Measurements from ENCODE around the gene ZBTB38. TPM values are rescaled to one million over a fixed set of nuclear protein-coding genes. Genes with fewer than 3 reads are reported as not detected.
A peak's percentile ranks its signal among the peaks of the same experiment; 100 is the strongest.

ZBTB38 gene
- polyA plus RNA-seq, 1 donor from 2014 or later = 18.7 TPM

- Histone ChIP-seq H3K27me3 (ENCODE audit: insufficient read depth, low read depth, low read length) (no peaks in the 10 kb centered on the region), H3K4me2 (ENCODE audit: low read length) (no peak overlapping the region), H4K20me1 (ENCODE audit: insufficient read depth) (no peaks in the 10 kb centered on the region), H3K79me2 (replicated peaks; ENCODE audit: insufficient read depth, low read length) (no peaks in the 10 kb centered on the region), H2AFZ (ENCODE audit: low read depth, low read length) (no peak overlapping the region), H3K27ac (ENCODE audit: low read length) (no peak overlapping the region), H3K9me3 (ENCODE audit: low read length) (peaks cover 10% of the 10 kb centered on the region), H3F3A (ENCODE audit: insufficient read depth, low read length, poor library complexity, severe bottlenecking) (no peaks in the 10 kb centered on the region), H3K9me2 (ENCODE audit: insufficient read depth, low read length) (no peaks in the 10 kb centered on the region), H3K9ac (ENCODE audit: low read length) (peak overlapping the region; percentile 58), H3K36me3 (ENCODE audit: insufficient read depth, low read length) (peaks cover 9% of the 10 kb centered on the region), H3K4me3 (ENCODE audit: low read length) (peak overlapping the region; percentile 67)
- TF ChIP-seq REST (IDR thresholded peaks at IDR 0.05; ENCODE audit: borderline replicate concordance) (no peak), SMC3 (conservative IDR thresholded peaks at IDR 0.05; ENCODE audit: poor library complexity) (no peak), RAD21 (conservative IDR thresholded peaks at IDR 0.05) (no peak), POLR2AphosphoS5 (IDR thresholded peaks at IDR 0.05) (no peak), TAF1 (IDR thresholded peaks at IDR 0.05; ENCODE audit: low read depth) (no peak), EP300 (conservative IDR thresholded peaks at IDR 0.05; ENCODE audit: poor library complexity, severe bottlenecking) (no peak), CTCF (IDR thresholded peaks at IDR 0.05; ENCODE audit: poor library complexity, severe bottlenecking) (no peak), EZH2 (IDR thresholded peaks at IDR 0.05; ENCODE audit: borderline replicate concordance, insufficient read depth, low read length, poor library complexity, severe bottlenecking) (no peak), MXI1 (conservative IDR thresholded peaks at IDR 0.05; ENCODE audit: poor library complexity, severe bottlenecking) (no peak)
These were observed 33.5 kb downstream of the ZBTB38 start for GRCh38 chr3:141401573-141402475.

- no peaks in the 10 kb centered on the region for H3K79me2 ChIP-seq (replicated peaks; ENCODE audit: insufficient read depth, low read length)
- H3K27me3 ChIP-seq (ENCODE audit: insufficient read depth, low read depth, low read length) = no peaks in the 10 kb centered on the region
- H3K4me3 ChIP-seq (ENCODE audit: low read length) = peak overlapping the region; percentile 67
- no peaks in the 10 kb centered on the region for H4K20me1 ChIP-seq (ENCODE audit: insufficient read depth)
- H3K9me3 ChIP-seq (ENCODE audit: low read length) = peaks cover 2% of the 10 kb centered on the region
- H3K36me3 ChIP-seq (ENCODE audit: insufficient read depth, low read length) = peaks cover 3% of the 10 kb centered on the region
- peak overlapping the region; percentile 58 for H3K9ac ChIP-seq (ENCODE audit: low read length)
- H2AFZ ChIP-seq (ENCODE audit: low read depth, low read length) = no peak overlapping the region
- no peak overlapping the region for H3K4me2 ChIP-seq (ENCODE audit: low read length)
- no peaks in the 10 kb centered on the region for H3K9me2 ChIP-seq (ENCODE audit: insufficient read depth, low read length)
- TF ChIP-seq EP300 (conservative IDR thresholded peaks at IDR 0.05; ENCODE audit: poor library complexity, severe bottlenecking) (no peak), CTCF (IDR thresholded peaks at IDR 0.05; ENCODE audit: poor library complexity, severe bottlenecking) (no peak), TAF1 (IDR thresholded peaks at IDR 0.05; ENCODE audit: low read depth) (no peak), REST (IDR thresholded peaks at IDR 0.05; ENCODE audit: borderline replicate concordance) (no peak), MXI1 (conservative IDR thresholded peaks at IDR 0.05; ENCODE audit: poor library complexity, severe bottlenecking) (no peak), RAD21 (conservative IDR thresholded peaks at IDR 0.05) (no peak), POLR2AphosphoS5 (IDR thresholded peaks at IDR 0.05) (no peak), EZH2 (IDR thresholded peaks at IDR 0.05; ENCODE audit: borderline replicate concordance, insufficient read depth, low read length, poor library complexity, severe bottlenecking) (no peak)
- no peaks in the 10 kb centered on the region for H3F3A ChIP-seq (ENCODE audit: insufficient read depth, low read length, poor library complexity, severe bottlenecking)
- H3K27ac ChIP-seq (ENCODE audit: low read length) = no peak overlapping the region
These were observed 34.3 kb downstream of the ZBTB38 start for GRCh38 chr3:141402476-141403171.

Measured in neural cell (in vitro differentiated cells).